GM13976 (cell line): ENCODE data around the gene TRIM16.
"Not testable (repeated sequence)": the region's sequence is repeated elsewhere in the genome, so short reads cannot be mapped to it uniquely, and the experiment has no call there.

Experiments used
- DNase-seq: peaks from one replicate; pipeline ENCODE4 v3.0.0; 2012; ENCODE audit warnings: low spot score
- CTCF ChIP-seq: IDR thresholded peaks from 2 replicates; pipeline ENCODE4 v1.5.1; 2012; ENCODE audit warnings: borderline replicate concordance, mild to moderate bottlenecking; ENCODE audit not compliant: insufficient read depth; ENCODE audit errors: extremely low read depth, missing control alignments, control extremely low read depth
- in situ Hi-C: fragments of 300-500 bp; cut with MboI; formaldehyde crosslinking; loops from one replicate; pipeline ENCODE4 v1.12.0; 2022; ENCODE audit warnings: low sequenced_read_pairs, mixed read lengths, inconsistent platforms; ENCODE audit not compliant: unreplicated experiment

TRIM16 gene

GRCh38 chr17:15649861-15650421 lies 34.2 kb downstream of the TRIM16 start:
- TF ChIP-seq CTCF, result no peak
- in situ Hi-C loops, result no loop called here
- DNase-seq, result no peak

- TF ChIP-seq CTCF, result no peak
- in situ Hi-C loops, result no loop called here
- DNase-seq, result no peak
These were observed 35.7 kb downstream of the TRIM16 start for GRCh38 chr17:15648386-15648785.

GRCh38 chr17:15645942-15646312 lies 38.2 kb downstream of the TRIM16 start:
- DNase-seq, in situ Hi-C loops: not testable (repeated sequence)

GRCh38 chr17:15645099-15645941 lies 38.8 kb downstream of the TRIM16 start:
- DNase-seq, in situ Hi-C loops: not testable (repeated sequence)

GRCh38 chr17:15642505-15643251 lies 41.4 kb downstream of the TRIM16 start:
- not testable (repeated sequence) for DNase-seq

GRCh38 chr17:15642014-15642413 lies 42.1 kb downstream of the TRIM16 start:
- in situ Hi-C loops, DNase-seq: not testable (repeated sequence)

More at GRCh38 chr17:15642505-15643251, 41.4 kb downstream of the TRIM16 start:
- in situ Hi-C loops, result not testable (repeated sequence)

GRCh38 chr17:15630930-15631453 lies 53.1 kb downstream of the TRIM16 start:
- in situ Hi-C loops, DNase-seq: not testable (repeated sequence)

GRCh38 chr17:15629991-15630390 lies 54.1 kb downstream of the TRIM16 start:
- in situ Hi-C loops, DNase-seq: not testable (repeated sequence)

- in situ Hi-C loops, DNase-seq: not testable (repeated sequence)
These were observed 60.4 kb downstream of the TRIM16 start for GRCh38 chr17:15623661-15624209.

- in situ Hi-C loops, result not testable (repeated sequence)
These were observed 60.9 kb downstream of the TRIM16 start for GRCh38 chr17:15623255-15623654.

GRCh38 chr17:15622124-15622523 lies 62.0 kb downstream of the TRIM16 start:
- in situ Hi-C loops, DNase-seq: not testable (repeated sequence)

More at GRCh38 chr17:15623255-15623654, 60.9 kb downstream of the TRIM16 start:
- DNase-seq, result not testable (repeated sequence)

- DNase-seq, in situ Hi-C loops: not testable (repeated sequence)
These were observed 64.6 kb downstream of the TRIM16 start, which contains the start of gene FBXW10B for GRCh38 chr17:15619331-15620058. FBXW10B (minus strand) TSS chr17:15619704; CDS start chr17:15619512, 192 bp downstream.

- in situ Hi-C loops, DNase-seq: not testable (repeated sequence)
These were observed 67.3 kb downstream of the TRIM16 start for GRCh38 chr17:15616828-15617227.

GRCh38 chr17:15615850-15616249 lies 68.3 kb downstream of the TRIM16 start:
- in situ Hi-C loops, DNase-seq: not testable (repeated sequence)

GRCh38 chr17:15613111-15613510 lies 71.0 kb downstream of the TRIM16 start:
- DNase-seq, in situ Hi-C loops: not testable (repeated sequence)
